GM19025 (cell line): ENCODE measurements around the gene CDC6.

Experiments
- ATAC-seq: cut with Tn5 transposase; IDR thresholded peaks from one replicate; pipeline ENCODE4 v1.9.1; 2021; ENCODE audit warnings: mild to moderate bottlenecking, low read depth, moderate library complexity; ENCODE audit not compliant: unreplicated experiment

The CDC6 gene

DNA sequence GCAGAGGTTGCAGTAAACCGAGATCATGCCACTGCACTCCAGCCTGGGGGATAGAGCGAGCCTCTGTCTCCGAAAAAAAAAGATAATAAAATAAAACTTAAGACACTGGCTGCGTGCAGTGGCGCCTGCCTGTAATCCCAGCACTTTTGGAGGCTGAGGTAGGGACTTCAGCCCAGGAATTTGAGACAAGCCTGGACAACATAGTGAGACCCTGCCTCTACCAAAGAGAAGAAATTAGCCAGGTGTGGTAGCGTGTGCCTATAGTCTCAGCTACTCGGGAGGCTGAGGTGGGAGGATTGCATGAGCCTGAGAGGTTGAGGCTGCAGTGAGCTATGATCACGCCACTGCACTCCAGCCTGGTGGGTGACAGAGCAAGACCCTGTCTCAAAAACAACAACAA is 47.9 kb downstream of the CDC6 start:
- no peak for ATAC-seq

- no peak for ATAC-seq
These were observed 49.7 kb downstream of the CDC6 start for GRCh38 chr17:40337351-40337750.

- no peak for ATAC-seq
These were observed 50.4 kb downstream of the CDC6 start for GRCh38 chr17:40338058-40338457.

DNA sequence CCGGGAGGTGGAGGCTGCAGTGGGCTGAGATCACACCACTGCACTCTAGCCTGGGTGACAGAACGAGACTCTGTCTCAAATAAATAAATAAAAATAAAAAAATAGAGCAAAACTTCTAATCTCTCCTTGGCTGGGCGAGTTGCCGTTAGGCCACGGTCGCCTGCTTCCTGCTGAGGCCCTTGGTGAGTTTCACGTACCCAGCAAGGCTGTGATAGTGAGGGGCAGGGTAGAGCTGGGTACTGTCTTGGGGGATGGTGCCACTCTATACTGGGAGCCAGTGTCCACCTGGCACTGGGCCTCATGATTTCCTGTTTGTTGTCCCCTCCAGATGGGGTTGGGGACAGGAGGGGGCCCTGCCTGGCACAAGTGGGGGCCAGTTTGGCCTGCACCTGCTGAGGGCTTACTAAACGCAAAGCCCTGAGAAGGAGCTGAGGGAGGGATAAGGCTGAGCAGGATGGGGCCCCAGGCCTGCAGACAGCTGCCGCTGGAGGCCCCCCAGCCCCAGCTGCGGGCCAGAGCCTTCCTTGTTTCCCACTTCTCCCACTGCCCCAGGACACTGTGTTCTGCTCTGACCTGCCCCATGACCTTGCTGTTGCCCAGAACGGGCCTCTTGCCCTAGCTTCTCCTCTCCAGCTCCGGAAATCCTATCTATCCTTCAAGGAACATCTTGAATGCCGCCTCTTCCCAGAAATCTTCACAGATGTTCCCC is 51.4 kb downstream of the CDC6 start:
- no peak for ATAC-seq

GRCh38 chr17:40340327-40340726 is 52.6 kb downstream of the CDC6 start:
- ATAC-seq = no peak

GRCh38 chr17:40340880-40341807 is 53.5 kb downstream of the CDC6 start:
- peak; percentile 79 for ATAC-seq

- no peak for ATAC-seq
These were observed 54.3 kb downstream of the CDC6 start for GRCh38 chr17:40341808-40342503.

DNA sequence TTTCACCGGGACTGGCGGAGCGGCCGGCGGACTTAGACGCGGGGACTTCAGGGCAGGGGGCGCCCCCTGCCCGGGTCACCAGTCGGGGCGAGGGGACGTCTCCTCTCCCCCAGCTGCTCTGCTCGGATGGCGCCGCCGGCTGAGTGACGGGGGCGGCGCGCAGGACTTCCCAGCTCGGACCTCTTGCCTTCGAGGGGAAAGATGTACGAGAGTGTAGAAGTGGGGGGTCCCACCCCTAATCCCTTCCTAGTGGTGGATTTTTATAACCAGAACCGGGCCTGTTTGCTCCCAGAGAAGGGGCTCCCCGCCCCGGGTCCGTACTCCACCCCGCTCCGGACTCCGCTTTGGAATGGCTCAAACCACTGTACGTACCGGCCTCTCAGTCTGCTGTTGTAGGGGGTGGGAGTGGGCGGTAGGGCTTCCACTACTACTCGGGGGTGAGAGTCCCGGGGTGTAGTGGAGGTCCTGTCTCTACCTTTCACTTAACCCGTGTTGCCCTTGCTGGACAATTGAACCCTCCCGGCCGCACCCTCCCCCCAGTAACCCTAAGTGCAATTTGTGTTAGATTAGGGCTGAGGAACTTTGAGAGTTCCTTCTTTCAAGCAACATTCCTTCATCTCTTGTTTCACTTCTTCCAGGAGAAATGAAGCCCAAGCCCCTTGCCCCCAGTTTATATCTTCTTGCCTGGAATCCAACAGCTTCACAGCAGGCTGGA is 55.0 kb downstream of the CDC6 start:
- ATAC-seq = no peak

DNA sequence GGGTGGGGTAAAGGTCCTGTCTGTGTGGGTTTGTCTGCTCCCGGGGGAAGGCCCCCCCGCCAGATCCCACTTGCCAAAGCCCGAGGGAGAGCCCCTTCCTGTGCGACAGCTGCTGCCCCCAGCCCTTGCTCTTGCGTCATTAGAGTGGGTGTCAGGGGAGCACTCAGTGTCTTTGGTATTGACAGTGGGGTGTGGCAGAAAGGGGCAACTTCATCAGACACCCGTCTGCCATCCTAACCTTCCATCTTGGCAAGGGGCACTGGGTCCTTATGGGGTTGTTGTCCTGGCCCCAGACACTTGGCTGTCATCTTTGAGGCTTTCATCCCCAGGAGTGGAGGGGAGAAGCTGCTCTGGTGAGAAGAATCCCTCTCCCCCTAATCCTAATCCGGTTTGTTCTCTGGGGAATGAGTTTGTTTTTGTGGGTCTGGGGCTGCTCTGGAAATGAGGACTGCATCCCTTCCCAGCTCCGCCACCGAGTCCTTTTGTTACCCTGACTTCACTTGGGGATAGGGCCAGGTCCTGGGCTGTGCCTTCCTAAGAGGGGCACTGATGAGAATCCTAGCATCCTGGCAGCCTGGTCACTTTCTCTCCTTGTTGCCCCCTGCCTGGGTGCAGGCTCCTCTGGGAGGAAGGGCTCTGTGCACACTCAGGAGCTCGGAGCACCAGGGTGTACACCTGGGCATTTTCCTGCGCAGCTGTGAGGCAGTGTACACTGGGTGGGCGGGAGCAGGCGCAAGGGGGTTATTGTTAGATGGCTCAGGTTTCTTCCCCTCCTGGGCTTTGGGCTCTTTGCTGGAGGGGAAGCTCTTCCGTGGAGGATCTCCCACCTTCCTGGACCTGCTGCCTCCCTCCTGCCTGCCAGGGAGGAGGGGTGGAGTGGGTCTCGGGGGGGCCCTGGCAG is 55.8 kb downstream of the CDC6 start:
- ATAC-seq = no peak

- no peak for ATAC-seq
These were observed 56.9 kb downstream of the CDC6 start for GRCh38 chr17:40344421-40345160.

DNA sequence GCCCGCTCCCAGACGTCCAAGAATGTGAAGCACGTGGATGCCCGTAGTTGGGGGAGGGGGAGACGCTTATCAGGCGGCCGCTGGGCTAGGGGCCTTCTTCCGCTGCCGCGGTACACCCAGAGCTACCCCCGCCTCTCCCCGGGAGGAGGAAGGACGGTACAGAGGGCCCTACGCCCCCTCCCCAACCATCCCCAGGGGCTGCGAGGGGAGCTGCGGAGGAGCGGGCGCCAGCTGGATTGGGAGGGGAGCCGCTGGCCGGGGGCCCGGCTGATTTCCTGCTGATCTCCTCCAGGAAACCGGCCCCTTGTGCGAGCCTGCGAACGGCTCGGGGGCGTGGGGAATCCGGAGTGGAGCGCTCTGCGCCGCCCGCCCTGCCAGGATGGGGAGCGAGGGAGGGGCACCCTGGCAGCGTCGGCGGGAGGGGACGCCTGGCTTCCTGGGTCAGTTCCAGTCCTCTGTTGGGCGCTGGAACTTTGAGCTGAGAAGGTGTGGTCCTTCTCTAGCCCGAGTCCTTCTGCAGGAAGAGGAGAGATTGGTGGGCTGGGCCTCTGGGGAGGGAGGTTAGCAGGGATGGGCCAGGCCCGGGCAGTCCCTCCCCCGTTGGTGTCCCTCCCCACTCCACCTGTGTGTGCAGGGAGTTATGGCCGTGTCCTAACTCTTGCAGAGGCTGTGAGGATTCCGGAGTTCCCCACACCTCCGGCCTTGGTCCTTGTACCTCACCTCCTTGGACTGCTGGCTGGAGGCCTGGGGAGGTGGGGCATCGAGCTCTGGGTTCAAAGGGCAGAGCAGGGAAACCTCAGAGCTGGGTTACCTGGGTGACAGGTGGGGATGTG is 57.7 kb downstream of the CDC6 start:
- no peak for ATAC-seq

DNA sequence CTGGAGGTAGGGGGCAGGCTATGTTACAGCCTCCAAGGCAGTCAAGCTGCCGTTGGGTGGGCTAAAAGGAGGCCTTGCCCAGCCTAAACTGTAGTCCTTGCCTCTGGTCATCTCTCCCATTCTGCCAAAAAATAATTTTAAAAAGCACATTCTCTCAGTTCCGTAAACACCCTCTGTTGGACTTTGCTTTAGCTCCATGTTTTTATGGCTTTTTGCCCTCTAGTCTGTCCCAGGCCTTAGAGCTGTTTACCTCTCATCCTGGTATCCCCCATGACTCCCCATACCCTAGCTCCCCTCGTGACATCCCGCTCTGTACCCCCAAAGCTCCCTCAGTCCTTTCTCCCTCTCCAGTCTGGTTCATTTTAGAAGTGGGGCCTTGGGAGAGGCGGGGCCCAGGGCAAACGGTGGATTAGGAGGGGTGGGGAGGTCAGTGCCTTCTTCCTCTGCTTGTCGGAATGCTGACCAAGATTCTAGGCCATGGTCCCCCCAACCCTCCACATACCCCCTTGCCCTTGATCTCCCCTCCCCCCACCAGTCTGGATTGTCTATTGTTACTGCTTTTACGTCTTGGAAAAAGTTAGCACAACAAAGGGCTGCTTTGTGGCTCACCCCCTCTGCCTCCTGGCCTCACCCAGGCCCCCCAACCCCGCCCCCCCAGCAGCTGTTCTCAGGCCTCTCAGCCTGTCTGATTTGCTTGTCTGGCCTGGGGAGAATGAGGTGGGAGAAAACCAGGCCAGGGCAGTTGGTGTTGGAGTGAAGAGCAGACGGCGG is 58.5 kb downstream of the CDC6 start:
- no peak for ATAC-seq

DNA sequence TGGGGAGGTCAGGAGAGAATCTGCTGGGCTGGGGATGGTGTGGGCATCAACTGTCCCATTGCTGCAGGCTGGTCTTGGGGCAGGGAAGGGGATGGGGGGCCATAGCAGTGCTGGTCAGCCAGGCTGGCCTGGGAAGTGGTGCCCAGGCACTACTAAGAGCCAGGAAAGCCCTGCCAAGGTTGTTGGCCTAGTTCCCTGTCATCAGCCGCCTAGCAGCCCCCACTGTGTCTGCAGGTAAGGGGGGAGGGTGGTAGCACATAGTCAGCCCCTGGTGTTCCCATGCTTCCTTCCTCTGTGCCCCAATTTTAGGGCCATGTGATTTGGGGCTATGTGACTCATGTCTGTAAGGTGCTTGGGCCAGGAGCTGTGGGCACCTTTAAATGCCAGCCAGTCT is 59.1 kb downstream of the CDC6 start:
- ATAC-seq = no peak

- no peak for ATAC-seq
These were observed 59.8 kb downstream of the CDC6 start for GRCh38 chr17:40347319-40348135.

DNA sequence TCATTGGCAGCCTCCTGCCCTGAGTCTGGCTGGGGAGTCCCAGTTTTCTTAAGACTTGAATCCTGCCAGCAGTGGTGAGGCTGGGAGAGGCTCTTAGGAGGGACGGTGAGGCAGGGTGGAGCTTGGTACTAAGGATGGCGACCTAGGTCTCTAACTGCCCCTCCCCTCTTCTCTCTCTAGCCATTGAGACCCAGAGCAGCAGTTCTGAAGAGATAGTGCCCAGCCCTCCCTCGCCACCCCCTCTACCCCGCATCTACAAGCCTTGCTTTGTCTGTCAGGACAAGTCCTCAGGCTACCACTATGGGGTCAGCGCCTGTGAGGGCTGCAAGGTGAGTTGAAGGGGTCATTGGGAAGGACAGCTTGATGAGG is 60.4 kb downstream of the CDC6 start:
- ATAC-seq = no peak
